ENCODE data around the gene PDGFA. TPM values are rescaled to one million over a fixed set of nuclear protein-coding genes. Genes with fewer than 3 reads are reported as not detected.

The PDGFA gene
- total and polyA plus RNA-seq, 4 donors: 21.8 to 40.6 (median 25.6) TPM

- Histone ChIP-seq H3K4me3 (no peak overlapping the region), H3K36me3 (ENCODE audit: control insufficient read depth in 4 of 4, insufficient read depth in 4 of 4, low read length in 4 of 4) (no peaks in the 10 kb centered on the region), H3K27ac (ENCODE audit: low read depth in 1 of 2, low read length in 1 of 2) (no peak overlapping the region), H3K27me3 (ENCODE audit: control insufficient read depth in 3 of 3, insufficient read depth in 3 of 3, low read length in 2 of 3) (peaks cover 0 to 4% (median 3%) of the 10 kb centered on the region in 3 donors), H3K9ac (ENCODE audit: insufficient read depth in 1 of 2, low read length in 2 of 2) (no peak overlapping the region), H3K4me1 (ENCODE audit: control insufficient read depth in 5 of 5, insufficient read depth in 5 of 5, low read length in 5 of 5) (no peaks in the 10 kb centered on the region), H3K9me3 (ENCODE audit: control insufficient read depth in 4 of 4, insufficient read depth in 3 of 4, low read length in 3 of 4) (peaks cover 0 to 3% (median 0%) of the 10 kb centered on the region in 4 donors)
- DNase-seq (no peak), ATAC-seq (ENCODE audit: insufficient read depth, low FRiP score) (no peak)
- 86 to 91% methylated on average over 13 to 15 of the region's 15 CpGs for WGBS, 2 donors
- TF ChIP-seq CTCF (IDR thresholded peaks at IDR 0.05; ENCODE audit: control extremely low read depth, extremely low read depth): no peak
Observed at GRCh38 chr7:532379-533143, 12.9 kb upstream of the PDGFA start.

GRCh38 chr7:531777-532176, 12.1 kb upstream of the PDGFA start:
- WGBS, 2 donors: 66 to 74% methylated on average over 10 of the region's 10 CpGs

GRCh38 chr7:528451-528850, 8.8 kb upstream of the PDGFA start:
- no peaks in the 10 kb centered on the region for H3K4me1 ChIP-seq (ENCODE audit: control insufficient read depth in 5 of 5, insufficient read depth in 5 of 5, low read length in 5 of 5)
- DNase-seq (peak in 1 of 3 donors; percentile 57), ATAC-seq (ENCODE audit: insufficient read depth, low FRiP score) (no peak)
- H3K4me3 ChIP-seq: no peak overlapping the region
- no peaks in the 10 kb centered on the region for H3K36me3 ChIP-seq (ENCODE audit: control insufficient read depth in 4 of 4, insufficient read depth in 4 of 4, low read length in 4 of 4)
- peaks cover 0 to 11% (median 7%) of the 10 kb centered on the region in 3 donors for H3K27me3 ChIP-seq (ENCODE audit: control insufficient read depth in 3 of 3, insufficient read depth in 3 of 3, low read length in 2 of 3)
- H3K9me3 ChIP-seq (ENCODE audit: control insufficient read depth in 4 of 4, insufficient read depth in 3 of 4, low read length in 3 of 4): peaks cover 0 to 3% (median 0%) of the 10 kb centered on the region in 4 donors
- TF ChIP-seq CTCF (IDR thresholded peaks at IDR 0.05; ENCODE audit: control extremely low read depth, extremely low read depth): no peak
- no peak overlapping the region for H3K9ac ChIP-seq (ENCODE audit: insufficient read depth in 1 of 2, low read length in 2 of 2)
- H3K27ac ChIP-seq (ENCODE audit: low read depth in 1 of 2, low read length in 1 of 2): no peak overlapping the region
- WGBS, 2 donors: 91 to 97% methylated on average over 2 of the region's 2 CpGs

More at GRCh38 chr7:531777-532176, 12.1 kb upstream of the PDGFA start:
- no peak for TF ChIP-seq CTCF (IDR thresholded peaks at IDR 0.05; ENCODE audit: control extremely low read depth, extremely low read depth)
- no peak for DNase-seq
- H3K36me3 ChIP-seq (ENCODE audit: control insufficient read depth in 4 of 4, insufficient read depth in 4 of 4, low read length in 4 of 4): no peaks in the 10 kb centered on the region
- ATAC-seq (ENCODE audit: insufficient read depth, low FRiP score): no peak
- no peak overlapping the region for H3K4me3 ChIP-seq
- H3K9me3 ChIP-seq (ENCODE audit: control insufficient read depth in 4 of 4, insufficient read depth in 3 of 4, low read length in 3 of 4): peaks cover 0 to 3% (median 0%) of the 10 kb centered on the region in 4 donors
- H3K4me1 ChIP-seq (ENCODE audit: control insufficient read depth in 5 of 5, insufficient read depth in 5 of 5, low read length in 5 of 5): no peaks in the 10 kb centered on the region
- no peak overlapping the region for H3K27ac ChIP-seq (ENCODE audit: low read depth in 1 of 2, low read length in 1 of 2)
- peaks cover 0 to 4% (median 3%) of the 10 kb centered on the region in 3 donors for H3K27me3 ChIP-seq (ENCODE audit: control insufficient read depth in 3 of 3, insufficient read depth in 3 of 3, low read length in 2 of 3)
- H3K9ac ChIP-seq (ENCODE audit: insufficient read depth in 1 of 2, low read length in 2 of 2): no peak overlapping the region
